HG03066 (cell line): Measurements from ENCODE around the gene EML4.
"Not testable (repeated sequence)": the region's sequence is repeated elsewhere in the genome, so short reads cannot be mapped to it uniquely, and the experiment has no call there.

Experiments
- ATAC-seq: cut with Tn5 transposase; IDR thresholded peaks from one replicate; pipeline ENCODE4 v1.9.1; 2021; ENCODE audit warnings: low read depth; ENCODE audit not compliant: unreplicated experiment

Gene EML4

DNA sequence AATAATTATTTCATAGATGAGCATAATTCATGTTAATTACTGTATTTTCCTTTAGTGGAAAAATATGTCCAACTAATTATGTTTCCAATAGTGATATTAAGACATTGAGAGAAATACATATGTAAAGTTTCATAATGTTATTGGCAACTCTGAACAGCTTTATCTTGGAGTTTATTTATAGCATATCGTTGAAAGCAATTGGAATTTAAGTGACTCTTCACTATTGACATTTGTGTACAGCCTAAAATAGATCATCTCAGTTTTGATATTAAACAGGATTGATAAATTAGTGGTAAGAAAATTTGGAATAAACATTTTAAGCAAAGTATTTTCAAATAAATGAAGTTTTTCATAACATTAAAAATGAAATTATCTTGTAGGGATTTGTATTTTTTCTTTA is 79.7 kb downstream of the EML4 start:
- ATAC-seq = no peak

DNA sequence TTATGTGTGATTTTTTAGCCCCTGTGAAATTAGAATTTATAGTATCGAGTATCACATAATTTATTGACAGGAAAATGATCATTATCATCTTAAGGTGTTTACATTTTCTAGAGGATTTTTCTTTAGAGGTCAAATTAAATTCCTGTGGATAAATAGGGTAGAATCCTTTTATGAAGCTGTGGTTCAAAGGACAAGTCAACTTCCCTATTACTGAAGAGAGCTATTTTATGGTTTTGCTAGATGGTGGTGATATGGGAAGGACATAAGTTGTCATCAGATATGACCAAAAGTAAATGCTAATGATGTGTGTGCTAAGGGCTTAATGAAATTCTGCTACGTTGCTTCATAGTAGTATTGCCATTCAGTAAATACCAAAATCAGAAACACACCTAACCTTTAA is 80.1 kb downstream of the EML4 start:
- no peak for ATAC-seq

- no peak for ATAC-seq
Measured at GRCh38 chr2:42249887-42250286, 80.7 kb downstream of the EML4 start.

- ATAC-seq = no peak
Measured at GRCh38 chr2:42250925-42251324, 81.8 kb downstream of the EML4 start.

- ATAC-seq = no peak
Measured at GRCh38 chr2:42252464-42252863, 83.3 kb downstream of the EML4 start.

- ATAC-seq = no peak
Measured at GRCh38 chr2:42254186-42254895, 85.2 kb downstream of the EML4 start.

DNA sequence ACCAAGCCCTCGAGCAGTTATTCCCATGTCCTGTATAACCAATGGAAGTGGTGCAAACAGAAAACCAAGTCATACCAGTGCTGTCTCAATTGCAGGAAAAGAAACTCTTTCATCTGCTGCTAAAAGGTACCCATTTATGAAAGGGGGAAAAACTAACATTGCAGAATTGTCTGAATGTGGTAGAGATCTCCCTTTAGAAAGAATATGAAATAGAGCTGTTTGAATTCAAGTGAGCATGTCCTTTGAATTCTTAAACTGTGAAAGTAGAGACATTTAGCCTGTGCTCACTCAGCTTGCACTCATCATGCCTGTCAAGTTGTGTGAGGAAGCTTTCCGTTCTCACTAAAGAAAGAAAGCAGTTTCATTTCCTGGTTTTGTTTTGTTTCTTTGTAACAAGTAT is 87.4 kb downstream of the EML4 start:
- ATAC-seq = peak; percentile 78

- ATAC-seq = no peak
Measured at GRCh38 chr2:42261518-42262195, 92.5 kb downstream of the EML4 start.

DNA sequence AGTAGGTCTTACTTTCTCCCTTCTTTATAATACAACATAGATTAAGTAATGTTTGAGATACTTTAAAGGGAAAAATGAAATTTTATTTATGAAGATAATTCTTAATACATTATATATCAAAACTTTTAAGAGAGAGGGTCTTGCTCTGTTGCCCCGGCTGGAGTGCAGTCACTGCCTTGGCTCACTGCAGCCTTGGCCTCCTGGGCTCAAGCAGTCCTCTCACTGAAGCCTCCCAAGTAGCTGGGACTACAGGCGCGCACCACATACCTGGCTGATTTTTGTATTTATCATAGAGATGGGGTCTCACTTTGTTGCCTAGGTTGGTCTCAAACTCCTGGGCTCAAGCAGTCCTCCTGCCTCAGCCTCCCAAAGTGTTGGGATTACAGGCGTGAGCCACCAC is 97.1 kb downstream of the EML4 start:
- ATAC-seq = no peak

DNA sequence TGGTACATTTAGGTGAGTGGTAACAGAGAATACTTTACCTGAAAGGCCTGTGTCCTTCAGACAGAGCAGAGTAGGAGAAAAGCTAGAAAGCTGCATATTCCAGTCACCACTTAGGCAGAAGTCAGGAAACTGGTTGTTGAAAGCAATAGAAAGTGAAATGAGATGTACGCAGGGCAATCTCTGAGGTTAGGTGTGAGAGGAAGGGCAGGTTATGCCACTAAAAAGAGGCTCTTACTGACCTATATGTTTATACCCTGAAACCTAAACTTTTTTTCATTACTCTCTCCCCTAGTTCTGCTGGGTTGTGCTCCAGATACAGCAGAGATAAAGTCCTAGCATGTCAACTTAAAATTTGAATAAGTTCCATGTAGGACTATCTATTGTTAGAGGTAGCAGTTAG is 98.4 kb downstream of the EML4 start:
- ATAC-seq = no peak

- no peak for ATAC-seq
Measured at GRCh38 chr2:42268528-42269151, 99.5 kb downstream of the EML4 start.

DNA sequence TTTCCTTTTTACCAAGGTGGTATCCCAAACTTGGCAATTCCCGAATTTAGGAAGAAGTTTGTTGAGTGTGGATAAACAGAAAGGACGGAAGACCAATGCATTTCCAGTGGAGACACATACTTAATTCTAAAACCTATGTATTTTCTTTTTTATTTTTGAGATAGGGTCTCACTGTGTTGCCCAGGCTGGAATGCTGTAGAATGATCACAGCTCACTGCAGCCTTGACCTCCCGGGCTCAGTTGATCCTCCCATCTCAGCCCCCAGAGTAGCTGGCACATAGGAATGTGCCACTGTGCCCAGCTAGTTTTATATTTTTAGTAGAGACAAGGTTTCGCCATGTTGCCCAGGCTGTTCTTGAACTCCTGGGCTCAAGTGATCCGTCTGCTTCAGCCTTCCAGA is 101.6 kb downstream of the EML4 start:
- no peak for ATAC-seq

DNA sequence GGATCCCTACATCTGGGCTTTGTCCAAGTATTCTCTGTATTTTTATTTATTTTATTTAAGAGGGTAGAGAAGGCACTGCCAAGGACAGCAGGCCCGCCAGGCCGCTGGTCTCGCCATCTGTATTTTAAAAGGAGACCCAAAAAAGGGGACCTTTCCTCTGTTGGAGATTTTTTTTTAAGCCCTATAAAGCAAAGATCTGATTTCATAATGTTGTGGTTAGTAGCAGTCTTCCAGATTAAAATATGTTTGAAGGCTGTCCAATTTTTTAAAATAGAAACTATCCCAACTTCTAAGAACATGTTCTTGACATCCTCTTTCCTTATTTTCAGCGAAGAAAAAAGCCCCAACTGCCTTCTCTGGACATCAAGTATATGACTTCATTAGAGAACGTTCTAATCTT is 102.1 kb downstream of the EML4 start:
- ATAC-seq = not testable (repeated sequence)

DNA sequence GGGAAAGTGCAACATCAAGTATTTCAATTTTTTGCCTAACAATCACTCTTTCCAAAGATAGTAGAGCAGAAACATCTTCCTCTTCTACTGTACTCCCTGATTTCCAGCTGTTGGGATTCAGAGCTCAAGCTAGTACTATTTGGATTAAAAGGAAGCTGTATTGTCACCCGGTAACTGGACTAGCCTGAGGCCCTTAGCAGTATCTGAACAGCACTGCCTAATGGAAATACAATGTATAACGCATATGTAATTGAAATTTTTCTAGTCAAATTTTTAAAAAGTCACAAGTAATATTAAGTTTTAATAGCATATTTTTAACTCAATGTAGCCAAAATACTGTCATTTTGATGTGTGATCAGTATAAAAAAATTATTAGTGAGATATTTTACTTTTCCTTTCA is 105.7 kb downstream of the EML4 start:
- ATAC-seq = no peak

DNA sequence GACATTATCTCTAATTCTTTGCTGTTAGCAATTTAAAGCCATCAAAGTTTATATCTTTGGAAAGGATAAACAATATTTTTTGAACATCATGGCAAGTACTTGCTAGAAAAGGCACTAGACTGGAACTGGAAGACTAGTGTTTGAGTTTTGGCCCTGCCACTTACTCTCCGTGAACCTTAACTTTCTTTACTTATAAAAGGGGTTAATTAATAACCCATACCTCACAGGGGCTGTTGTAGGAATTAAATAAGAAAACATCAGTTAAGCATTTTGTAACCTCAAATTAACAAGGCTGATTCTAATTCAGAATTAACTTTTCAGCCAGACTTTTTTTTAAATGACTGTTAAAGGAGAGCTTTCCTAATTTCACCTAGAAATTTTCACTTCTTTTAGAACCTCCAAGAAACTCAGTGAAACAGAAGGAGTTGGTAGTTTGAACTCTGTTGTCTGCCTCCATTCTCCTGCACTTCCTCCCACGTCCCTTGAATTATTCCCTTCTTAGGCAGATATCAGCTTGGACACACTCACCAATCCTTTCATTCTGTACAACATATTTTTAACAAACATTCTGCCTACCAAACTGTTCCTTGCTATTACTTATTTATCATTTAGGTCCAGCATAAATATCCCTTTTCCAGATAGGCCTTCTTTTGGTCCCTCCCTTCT is 112.4 kb downstream of the EML4 start:
- no peak for ATAC-seq

- ATAC-seq = no peak
Measured at GRCh38 chr2:42284019-42284418, 114.9 kb downstream of the EML4 start.

GRCh38 chr2:42286268-42286946 is 117.3 kb downstream of the EML4 start:
- ATAC-seq = no peak

DNA sequence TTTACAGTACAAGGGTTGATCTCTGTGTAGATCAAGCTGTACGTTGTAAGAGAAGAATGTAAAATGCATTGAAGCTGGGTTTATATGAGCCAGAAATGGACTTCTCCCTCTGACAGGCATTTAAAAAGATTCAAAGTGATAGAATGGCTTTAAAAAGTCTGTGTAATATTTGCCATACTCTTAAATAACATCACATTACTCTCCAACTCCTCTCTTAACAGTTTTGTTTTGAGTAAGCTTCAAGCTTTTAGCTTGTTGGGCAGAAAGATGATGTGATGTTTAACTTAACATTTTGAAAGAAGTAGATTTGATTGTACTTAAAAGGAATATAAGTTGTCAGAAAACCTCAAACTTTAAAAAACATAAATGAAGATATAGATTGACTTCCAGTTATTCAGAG is 119.7 kb downstream of the EML4 start:
- no peak for ATAC-seq

GRCh38 chr2:42289222-42289621 is 120.1 kb downstream of the EML4 start:
- ATAC-seq = no peak

DNA sequence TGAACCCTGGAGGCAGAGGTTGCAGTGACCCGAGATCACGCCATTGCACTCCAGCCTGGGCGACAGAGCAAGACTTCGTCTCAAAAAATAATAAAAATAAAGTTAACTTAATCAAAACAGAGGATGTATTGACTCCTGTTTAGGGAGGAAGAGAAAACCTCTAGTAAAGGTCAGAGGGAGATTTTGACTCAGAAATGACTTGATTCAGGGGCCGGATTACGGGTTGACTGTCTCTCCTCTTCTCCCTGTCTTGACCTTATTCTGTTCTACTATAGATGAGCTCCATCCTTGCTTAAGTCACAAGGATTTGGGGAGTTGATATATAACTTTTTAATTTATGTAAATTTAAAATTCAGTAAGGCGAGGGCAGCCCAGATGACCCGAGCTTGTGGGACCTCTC is 120.9 kb downstream of the EML4 start:
- ATAC-seq = no peak

- ATAC-seq = no peak
Measured at GRCh38 chr2:42293019-42293418, 123.9 kb downstream of the EML4 start.
